GM23248 (cell line): ENCODE measurements around the gene AKAP17A. TPM values are rescaled to one million over a fixed set of nuclear protein-coding genes. Genes with fewer than 3 reads are reported as not detected.
"Not testable (repeated sequence)": the region's sequence is repeated elsewhere in the genome, so short reads cannot be mapped to it uniquely, and the experiment has no call there.

ENCODE experiments used
- DNase-seq: peaks from one replicate; pipeline ENCODE4 v3.0.0-alpha.2; 2015
- H2AFZ ChIP-seq: fragments of 200-600 bp; sonication (generic); 2 replicates; pipeline ENCODE4 v1.6.1; 2016; ENCODE audit warnings: antibody characterized with exemption
- H3F3A ChIP-seq: fragments of 200-600 bp; sonication (generic); 2 replicates; pipeline ENCODE4 v1.6.1; 2016; ENCODE audit warnings: mild to moderate bottlenecking, antibody characterized with exemption, mixed run types; ENCODE audit not compliant: insufficient read depth
- H3K27ac ChIP-seq: fragments of 200-600 bp; sonication (generic); 2 replicates; pipeline ENCODE4 v1.5.1; 2016; ENCODE audit warnings: mild to moderate bottlenecking
- H3K27me3 ChIP-seq: fragments of 200-600 bp; sonication (generic); replicated peaks from 2 replicates; pipeline ENCODE4 v1.6.1; 2016; ENCODE audit warnings: mild to moderate bottlenecking; ENCODE audit not compliant: insufficient read depth
- H3K36me3 ChIP-seq: fragments of 200-600 bp; sonication (generic); 2 replicates; pipeline ENCODE4 v1.6.1; 2016; ENCODE audit warnings: low read depth, mild to moderate bottlenecking
- H3K4me1 ChIP-seq: fragments of 200-600 bp; sonication (generic); 2 replicates; pipeline ENCODE4 v1.6.1; 2016; ENCODE audit warnings: mild to moderate bottlenecking; ENCODE audit not compliant: insufficient read depth
- H3K4me2 ChIP-seq: fragments of 200-600 bp; sonication (generic); one replicate; pipeline ENCODE4 v1.6.1; 2016; ENCODE audit warnings: mild to moderate bottlenecking; ENCODE audit not compliant: unreplicated experiment
- H3K4me3 ChIP-seq: fragments of 200-600 bp; sonication (generic); 2 replicates; pipeline ENCODE4 v1.5.1; 2016; ENCODE audit warnings: mild to moderate bottlenecking
- H3K79me2 ChIP-seq: fragments of 200-600 bp; sonication (generic); 2 replicates; pipeline ENCODE4 v1.6.1; 2016; ENCODE audit warnings: mild to moderate bottlenecking; ENCODE audit not compliant: insufficient read depth
- H3K9ac ChIP-seq: fragments of 200-600 bp; sonication (generic); 2 replicates; pipeline ENCODE4 v1.6.1; 2016; ENCODE audit warnings: mild to moderate bottlenecking
- H3K9me2 ChIP-seq: fragments of 200-600 bp; sonication (generic); 2 replicates; pipeline ENCODE4 v1.6.1; 2016; ENCODE audit warnings: mixed run types, mild to moderate bottlenecking, moderate library complexity; ENCODE audit not compliant: insufficient read depth
- H3K9me3 ChIP-seq: fragments of 200-600 bp; sonication (generic); one replicate; pipeline ENCODE4 v1.6.1; 2017; ENCODE audit warnings: low read depth
- H4K20me1 ChIP-seq: fragments of 200-600 bp; sonication (generic); 2 replicates; pipeline ENCODE4 v1.6.0; 2016; ENCODE audit not compliant: insufficient read depth
- EZH2 ChIP-seq: fragments of 200-600 bp; sonication (generic); IDR thresholded peaks from 2 replicates; pipeline ENCODE4 v1.6.1; 2018; ENCODE audit warnings: antibody characterized with exemption, mild to moderate bottlenecking; ENCODE audit not compliant: insufficient read depth, poor library complexity, severe bottlenecking
- EZH2phosphoT487 ChIP-seq: fragments of 200-600 bp; sonication (generic); IDR thresholded peaks from 2 replicates; pipeline ENCODE4 v1.6.1; 2018; ENCODE audit warnings: antibody characterized with exemption, moderate library complexity, mild to moderate bottlenecking, low read depth; ENCODE audit not compliant: insufficient read depth
- WGBS, 2 experiments: methylation state at CpG; one replicate each; pipeline ENCODE4 v1.1.6; 2015 to 2017; ENCODE audit warnings: low lambda C conversion rate in 2 of 2, low coverage in 1 of 2; ENCODE audit errors: missing lambda C conversion rate in 2 of 2; 5-methylcytosine and 5-hydroxymethylcytosine counted together
- in situ Hi-C: fragments of 300-500 bp; cut with MboI; formaldehyde crosslinking; loops from 2 replicates; pipeline ENCODE4 v1.15.0; 2020
- polyA plus RNA-seq: library from polyadenylated mRNA; unstranded; fragments of >200 nt; fragmentation: Nextera tagmentation; extraction: Ambion mirVana; gene quantifications from 2 replicates; pipeline ENCODE4 v1.2.1, GENCODE V29; 2016
- total RNA-seq: library from RNA; depleted of rRNA; stranded (reverse); fragments of >200 nt; shearing (Covaris generic); gene quantifications from 2 replicates; pipeline ENCODE4 v1.2.3, GENCODE V29; 2014

AKAP17A gene
- total and polyA plus RNA-seq, 2 experiments from 2014 or later = 11.6 to 23.3 TPM

GRCh38 chrX:1623691-1624090, 32.3 kb downstream of the AKAP17A start:
- Histone ChIP-seq H3K27ac (no peak overlapping the region), H3K4me2 (no peak overlapping the region), H3K79me2 (no peaks in the 10 kb centered on the region), H3K27me3 (no peaks in the 10 kb centered on the region), H3K4me3 (no peak overlapping the region), H4K20me1 (no peaks in the 10 kb centered on the region), H3K9ac (no peak overlapping the region), H2AFZ (no peak overlapping the region), H3F3A (no peaks in the 10 kb centered on the region), H3K9me3 (no peaks in the 10 kb centered on the region), H3K9me2 (no peaks in the 10 kb centered on the region), H3K36me3 (no peaks in the 10 kb centered on the region), H3K4me1 (no peaks in the 10 kb centered on the region)
- no peak for TF ChIP-seq EZH2
- no peak for TF ChIP-seq EZH2phosphoT487
- no peak for DNase-seq
- 66 to 69% methylated on average over 21 of the region's 21 CpGs for WGBS, 2 experiments
- in situ Hi-C loops = no loop called here

GRCh38 chrX:1624158-1624860, 32.9 kb downstream of the AKAP17A start:
- H3K4me3 ChIP-seq, H3K9me3 ChIP-seq, H3K79me2 ChIP-seq, H3K36me3 ChIP-seq, H3K4me1 ChIP-seq, H3K27ac ChIP-seq, H4K20me1 ChIP-seq, DNase-seq, H3K4me2 ChIP-seq, H3K27me3 ChIP-seq, in situ Hi-C loops, H3F3A ChIP-seq, H3K9me2 ChIP-seq, H3K9ac ChIP-seq, H2AFZ ChIP-seq: not testable (repeated sequence)
- 38 to 44% methylated on average over 14 of the region's 14 CpGs for WGBS, 2 experiments

GRCh38 chrX:1624861-1625215, 33.4 kb downstream of the AKAP17A start:
- H3K4me2 ChIP-seq, H3K27me3 ChIP-seq, H3K79me2 ChIP-seq, H3K4me1 ChIP-seq, H3K9ac ChIP-seq, H2AFZ ChIP-seq, H3F3A ChIP-seq, H4K20me1 ChIP-seq, in situ Hi-C loops, H3K4me3 ChIP-seq, H3K9me3 ChIP-seq, H3K9me2 ChIP-seq, H3K36me3 ChIP-seq, H3K27ac ChIP-seq, DNase-seq: not testable (repeated sequence)
- 77 to 87% methylated on average over 5 to 7 of the region's 7 CpGs for WGBS, 2 experiments

- no peak for TF ChIP-seq EZH2phosphoT487
- TF ChIP-seq EZH2 = no peak
- H3K4me2 ChIP-seq = no peak overlapping the region
These were observed 37.8 kb downstream of the AKAP17A start for GRCh38 chrX:1629244-1629643.

GRCh38 chrX:1646009-1646408, 54.6 kb downstream of the AKAP17A start:
- H3K36me3 ChIP-seq = no peaks in the 10 kb centered on the region
- no peak for TF ChIP-seq EZH2
- no peak for TF ChIP-seq EZH2phosphoT487

More at GRCh38 chrX:1629244-1629643, 37.8 kb downstream of the AKAP17A start:
- no peak overlapping the region for H3K9ac ChIP-seq
- H2AFZ ChIP-seq = no peak overlapping the region
- H3K36me3 ChIP-seq = no peaks in the 10 kb centered on the region
- no peaks in the 10 kb centered on the region for H3K27me3 ChIP-seq
- H3K4me3 ChIP-seq = no peak overlapping the region
- H3K9me3 ChIP-seq = no peaks in the 10 kb centered on the region
- H3K9me2 ChIP-seq = no peaks in the 10 kb centered on the region
- H4K20me1 ChIP-seq = no peaks in the 10 kb centered on the region
- DNase-seq = no peak
- H3K4me1 ChIP-seq = no peaks in the 10 kb centered on the region
- H3K79me2 ChIP-seq = no peaks in the 10 kb centered on the region
- in situ Hi-C loops = no loop called here
- H3F3A ChIP-seq = no peaks in the 10 kb centered on the region
- 47 to 53% methylated on average over 7 of the region's 7 CpGs for WGBS, 2 experiments
- no peak overlapping the region for H3K27ac ChIP-seq

More at GRCh38 chrX:1646009-1646408, 54.6 kb downstream of the AKAP17A start:
- Histone ChIP-seq H3K27ac (no peak overlapping the region), H4K20me1 (no peaks in the 10 kb centered on the region), H3K4me2 (no peak overlapping the region), H3K27me3 (no peaks in the 10 kb centered on the region), H3K9me2 (no peaks in the 10 kb centered on the region), H3K9ac (no peak overlapping the region), H3K4me1 (no peaks in the 10 kb centered on the region), H3K9me3 (no peaks in the 10 kb centered on the region), H3K79me2 (no peaks in the 10 kb centered on the region), H2AFZ (no peak overlapping the region), H3F3A (no peaks in the 10 kb centered on the region), H3K4me3 (no peak overlapping the region)
- DNase-seq = no peak
- in situ Hi-C loops = loop anchor here (10.0 kb wide), 1 partner anchor 949 kb away; no protein-coding TSS in a partner anchor
